ENCODE data around the gene CCL11. TPM values are rescaled to one million over a fixed set of nuclear protein-coding genes. Genes with fewer than 3 reads are reported as not detected.

Gene CCL11
- total RNA-seq: not detected

GRCh38 chr17:34285286-34285792, at the start of gene CCL11:
TSS of gene CCL11 (plus strand) at chr17:34285742. CDS start at chr17:34285809, 67 bp downstream.
- Mint-ChIP-seq H3K4me3 (no peak within 1 kb of the TSS), H3K27ac (no peak within 1 kb of the TSS), H3K36me3 (ENCODE audit: low read depth) (no peaks in the 10 kb centered on the region), H3K27me3 (peaks cover 35% of the 10 kb centered on the region), H3K4me1 (no peaks in the 10 kb centered on the region), H3K9me3 (no peaks in the 10 kb centered on the region)
- ATAC-seq (replicated peaks): no peak

GRCh38 chr17:34236281-34236892, 49.2 kb upstream of the CCL11 start:
- Mint-ChIP-seq H3K9me3 (no peaks in the 10 kb centered on the region), H3K4me1 (no peaks in the 10 kb centered on the region), H3K27me3 (peaks cover 22% of the 10 kb centered on the region), H3K4me3 (no peak overlapping the region), H3K27ac (no peak overlapping the region), H3K36me3 (ENCODE audit: low read depth) (no peaks in the 10 kb centered on the region)
- ATAC-seq (replicated peaks): no peak

- no peak for ATAC-seq (replicated peaks)
- no peaks in the 10 kb centered on the region for H3K36me3 Mint-ChIP-seq (ENCODE audit: low read depth)
- H3K27me3 Mint-ChIP-seq: peaks cover 21% of the 10 kb centered on the region
- no peaks in the 10 kb centered on the region for H3K9me3 Mint-ChIP-seq
- no peak overlapping the region for H3K27ac Mint-ChIP-seq
- no peaks in the 10 kb centered on the region for H3K4me1 Mint-ChIP-seq
- H3K4me3 Mint-ChIP-seq: no peak overlapping the region
Observed at GRCh38 chr17:34237458-34237857, 48.1 kb upstream of the CCL11 start.

- no peak for ATAC-seq (replicated peaks)
- Mint-ChIP-seq H3K4me3 (no peak overlapping the region), H3K27me3 (peaks cover 13% of the 10 kb centered on the region), H3K36me3 (ENCODE audit: low read depth) (no peaks in the 10 kb centered on the region), H3K4me1 (no peaks in the 10 kb centered on the region), H3K9me3 (no peaks in the 10 kb centered on the region), H3K27ac (no peak overlapping the region)
Observed at GRCh38 chr17:34241062-34241461, 44.5 kb upstream of the CCL11 start.

GRCh38 chr17:34242587-34243363, 42.8 kb upstream of the CCL11 start:
- Mint-ChIP-seq H3K36me3 (ENCODE audit: low read depth) (no peaks in the 10 kb centered on the region), H3K4me3 (no peak overlapping the region), H3K27ac (no peak overlapping the region), H3K9me3 (no peaks in the 10 kb centered on the region), H3K4me1 (no peaks in the 10 kb centered on the region), H3K27me3 (peaks cover 6% of the 10 kb centered on the region)
- ATAC-seq (replicated peaks): no peak

- no peak for ATAC-seq (replicated peaks)
- Mint-ChIP-seq H3K27ac (no peak overlapping the region), H3K4me3 (no peak overlapping the region), H3K9me3 (no peaks in the 10 kb centered on the region), H3K4me1 (no peaks in the 10 kb centered on the region), H3K27me3 (peaks cover 11% of the 10 kb centered on the region), H3K36me3 (ENCODE audit: low read depth) (no peaks in the 10 kb centered on the region)
Observed at GRCh38 chr17:34243364-34244320, 41.9 kb upstream of the CCL11 start.

GRCh38 chr17:34245351-34245905, 40.1 kb upstream of the CCL11 start:
- no peak overlapping the region for H3K4me3 Mint-ChIP-seq
- H3K4me1 Mint-ChIP-seq: no peaks in the 10 kb centered on the region
- no peaks in the 10 kb centered on the region for H3K9me3 Mint-ChIP-seq
- peaks cover 11% of the 10 kb centered on the region for H3K27me3 Mint-ChIP-seq
- no peak overlapping the region for H3K27ac Mint-ChIP-seq
- H3K36me3 Mint-ChIP-seq (ENCODE audit: low read depth): no peaks in the 10 kb centered on the region
- no peak for ATAC-seq (replicated peaks)

GRCh38 chr17:34246446-34246845, 39.1 kb upstream of the CCL11 start:
- no peaks in the 10 kb centered on the region for H3K4me1 Mint-ChIP-seq
- H3K36me3 Mint-ChIP-seq (ENCODE audit: low read depth): no peaks in the 10 kb centered on the region
- peaks cover 17% of the 10 kb centered on the region for H3K27me3 Mint-ChIP-seq
- no peak for ATAC-seq (replicated peaks)
- H3K4me3 Mint-ChIP-seq: no peak overlapping the region
- H3K9me3 Mint-ChIP-seq: no peaks in the 10 kb centered on the region
- H3K27ac Mint-ChIP-seq: no peak overlapping the region

- Mint-ChIP-seq H3K27me3 (peaks cover 22% of the 10 kb centered on the region), H3K4me3 (no peak overlapping the region), H3K4me1 (no peaks in the 10 kb centered on the region), H3K9me3 (no peaks in the 10 kb centered on the region), H3K27ac (no peak overlapping the region), H3K36me3 (ENCODE audit: low read depth) (no peaks in the 10 kb centered on the region)
- no peak for ATAC-seq (replicated peaks)
Observed at GRCh38 chr17:34246881-34247280, 38.7 kb upstream of the CCL11 start.

- H3K9me3 Mint-ChIP-seq: no peaks in the 10 kb centered on the region
- ATAC-seq (replicated peaks): no peak
- no peak overlapping the region for H3K4me3 Mint-ChIP-seq
- no peaks in the 10 kb centered on the region for H3K4me1 Mint-ChIP-seq
- no peaks in the 10 kb centered on the region for H3K36me3 Mint-ChIP-seq (ENCODE audit: low read depth)
- peaks cover 27% of the 10 kb centered on the region for H3K27me3 Mint-ChIP-seq
- no peak overlapping the region for H3K27ac Mint-ChIP-seq
Observed at GRCh38 chr17:34248511-34249024, 37.0 kb upstream of the CCL11 start.

GRCh38 chr17:34249061-34249460, 36.5 kb upstream of the CCL11 start:
- no peak overlapping the region for H3K4me3 Mint-ChIP-seq
- no peaks in the 10 kb centered on the region for H3K9me3 Mint-ChIP-seq
- H3K36me3 Mint-ChIP-seq (ENCODE audit: low read depth): no peaks in the 10 kb centered on the region
- no peaks in the 10 kb centered on the region for H3K4me1 Mint-ChIP-seq
- no peak overlapping the region for H3K27ac Mint-ChIP-seq
- H3K27me3 Mint-ChIP-seq: peaks cover 32% of the 10 kb centered on the region
- no peak for ATAC-seq (replicated peaks)

- Mint-ChIP-seq H3K4me3 (no peak overlapping the region), H3K4me1 (no peaks in the 10 kb centered on the region), H3K27me3 (peaks cover 36% of the 10 kb centered on the region), H3K9me3 (no peaks in the 10 kb centered on the region), H3K36me3 (ENCODE audit: low read depth) (no peaks in the 10 kb centered on the region), H3K27ac (no peak overlapping the region)
- ATAC-seq (replicated peaks): no peak
Observed at GRCh38 chr17:34249478-34249877, 36.1 kb upstream of the CCL11 start.

GRCh38 chr17:34251186-34251585, 34.4 kb upstream of the CCL11 start:
- Mint-ChIP-seq H3K9me3 (no peaks in the 10 kb centered on the region), H3K27me3 (peaks cover 47% of the 10 kb centered on the region), H3K36me3 (ENCODE audit: low read depth) (no peaks in the 10 kb centered on the region), H3K27ac (no peak overlapping the region), H3K4me3 (no peak overlapping the region), H3K4me1 (peaks cover 4% of the 10 kb centered on the region)
- ATAC-seq (replicated peaks): no peak

- no peak overlapping the region for H3K4me3 Mint-ChIP-seq
- peaks cover 50% of the 10 kb centered on the region for H3K27me3 Mint-ChIP-seq
- H3K4me1 Mint-ChIP-seq: peaks cover 4% of the 10 kb centered on the region
- no peaks in the 10 kb centered on the region for H3K9me3 Mint-ChIP-seq
- H3K27ac Mint-ChIP-seq: no peak overlapping the region
- no peak for ATAC-seq (replicated peaks)
- H3K36me3 Mint-ChIP-seq (ENCODE audit: low read depth): no peaks in the 10 kb centered on the region
Observed at GRCh38 chr17:34252095-34252443, 33.5 kb upstream of the CCL11 start.
